AG08396 (cell line): Measurements from ENCODE around the gene CAP1.
"Not testable (repeated sequence)": the region's sequence is repeated elsewhere in the genome, so short reads cannot be mapped to it uniquely, and the experiment has no call there.

ENCODE experiments used
- DNase-seq: peaks from one replicate; pipeline ENCODE4 v3.0.0; 2012; ENCODE audit warnings: low spot score, mixed read lengths

The CAP1 gene

DNA sequence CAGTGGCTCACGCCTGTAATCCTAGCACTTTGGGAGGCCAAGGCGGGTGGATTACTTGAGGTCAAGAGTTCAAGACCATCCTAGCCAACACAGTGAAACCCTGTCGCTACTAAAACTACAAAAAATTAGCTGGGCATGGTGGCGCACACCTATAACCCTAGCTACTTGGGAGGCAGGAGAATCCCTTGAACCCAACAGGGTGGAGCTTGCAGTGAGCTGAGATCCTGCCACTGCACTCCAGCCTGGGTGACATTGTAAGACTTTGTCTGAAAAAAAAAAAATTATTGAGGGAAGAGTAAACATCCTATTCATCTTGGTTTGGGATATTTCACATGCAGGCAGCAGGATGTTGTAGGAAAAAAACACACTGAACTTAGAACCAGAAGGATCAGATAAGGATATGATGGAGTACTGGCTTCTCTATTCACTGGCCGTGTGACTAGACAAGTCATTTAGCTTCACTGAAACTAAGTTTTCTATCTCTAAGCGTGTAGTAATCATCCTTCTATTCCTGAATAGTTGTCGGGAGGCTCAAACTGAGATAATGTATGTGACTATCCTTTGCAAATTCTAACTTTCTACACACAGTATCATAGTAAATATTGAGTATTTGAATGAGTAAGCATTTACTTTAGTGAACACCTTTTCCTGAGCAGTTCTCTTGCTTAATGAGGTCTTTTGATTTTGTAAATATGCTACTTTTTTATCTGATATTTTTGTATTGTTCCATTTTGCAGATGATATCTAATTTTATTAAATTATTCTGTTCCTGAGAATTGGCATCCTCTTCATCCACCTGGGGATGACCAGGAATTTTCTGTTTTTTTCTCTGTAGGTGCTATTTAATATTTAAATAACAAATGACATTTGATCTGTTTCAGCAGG is 18.2 kb downstream of the CAP1 start:
- no peak for DNase-seq

GRCh38 chr1:40059338-40059959 is 18.9 kb downstream of the CAP1 start:
- no peak for DNase-seq

DNA sequence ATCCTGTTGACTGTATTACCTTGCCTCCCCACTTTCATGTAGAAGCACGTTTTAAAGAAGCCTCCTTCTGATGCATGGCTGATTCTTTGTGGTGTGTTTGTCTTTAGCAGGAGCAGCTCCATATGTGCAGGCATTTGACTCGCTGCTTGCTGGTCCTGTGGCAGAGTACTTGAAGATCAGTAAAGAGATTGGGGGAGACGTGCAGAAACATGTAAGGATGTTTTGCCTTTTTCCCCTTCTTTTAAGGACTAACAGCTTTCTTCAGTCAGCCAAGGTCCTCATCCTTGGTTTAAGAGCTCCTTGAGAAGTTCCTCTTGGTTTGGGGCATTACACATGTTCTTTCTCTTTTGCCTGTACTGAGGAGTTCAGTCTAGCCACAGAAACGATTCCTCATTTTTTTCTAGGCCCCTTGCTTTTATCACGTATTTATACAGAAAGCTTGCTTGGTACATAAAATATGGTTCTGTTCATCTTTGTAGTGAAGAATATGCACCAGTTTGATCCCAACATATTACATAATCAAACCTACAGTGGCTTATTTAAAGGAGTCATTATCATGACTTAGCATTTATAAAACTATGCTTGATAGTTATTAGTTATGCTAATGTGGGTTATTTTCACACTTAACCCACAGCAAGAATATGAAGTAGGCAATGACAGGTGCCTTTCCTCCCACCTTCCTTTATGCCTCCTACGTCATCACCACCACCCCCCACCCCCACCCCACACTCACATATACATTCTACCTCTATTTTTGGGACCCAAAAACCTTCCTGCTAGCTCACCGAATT is 19.6 kb downstream of the CAP1 start:
- DNase-seq, result no peak

DNA sequence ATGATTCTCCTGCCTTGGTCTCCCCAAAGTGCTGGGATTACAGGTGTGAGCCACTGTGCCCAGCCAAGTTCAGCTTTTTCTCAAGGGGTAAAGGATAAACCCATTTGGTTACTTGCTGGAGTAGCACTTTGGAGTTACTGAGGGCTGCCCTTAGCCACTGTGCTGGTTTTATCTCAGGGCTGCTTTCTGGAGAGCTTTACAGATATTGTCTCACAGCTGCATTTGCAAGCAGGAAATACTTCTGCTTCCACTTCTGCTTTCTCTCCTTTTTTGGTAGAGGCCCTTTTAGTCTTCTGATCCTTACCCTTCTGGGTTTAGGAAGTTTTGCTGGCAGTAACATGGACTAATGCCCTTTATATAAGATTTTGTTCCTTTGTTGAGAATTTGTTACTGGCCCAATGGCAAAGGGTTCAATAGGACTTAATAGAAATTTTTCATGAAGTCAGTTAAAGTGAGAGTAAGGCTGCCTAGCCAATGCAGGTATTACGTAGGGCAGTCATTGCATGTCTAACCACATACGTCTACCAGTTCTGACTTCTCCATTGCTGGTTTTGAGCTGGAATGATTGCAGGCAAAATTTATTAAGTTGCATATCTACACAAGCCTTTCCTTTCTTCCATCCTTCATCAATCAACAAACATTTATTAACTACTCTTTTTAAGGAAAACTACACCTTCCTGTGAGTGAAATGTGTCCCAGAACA is 24.4 kb downstream of the CAP1 start:
- no peak for DNase-seq

GRCh38 chr1:40067023-40067422 is 26.5 kb downstream of the CAP1 start:
- no peak for DNase-seq

DNA sequence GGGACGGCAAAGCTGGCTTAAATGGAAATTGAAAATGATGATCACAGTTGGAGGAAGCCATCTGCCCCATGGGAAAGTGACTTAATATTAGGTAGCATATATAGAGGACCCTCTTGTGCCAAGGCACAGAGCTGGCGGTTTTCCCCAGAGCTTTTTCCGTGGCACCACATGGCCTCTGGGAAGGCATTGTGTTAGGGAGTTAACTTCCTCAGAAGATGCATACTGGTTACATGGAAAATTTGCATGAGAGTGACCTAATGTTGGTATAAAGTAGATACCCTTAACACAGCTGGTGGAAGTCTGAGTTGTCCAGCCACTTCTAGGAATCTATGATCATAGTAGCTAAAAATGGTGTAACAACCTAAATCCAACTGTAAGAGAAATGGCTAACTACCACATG is 27.3 kb downstream of the CAP1 start:
- no peak for DNase-seq

DNA sequence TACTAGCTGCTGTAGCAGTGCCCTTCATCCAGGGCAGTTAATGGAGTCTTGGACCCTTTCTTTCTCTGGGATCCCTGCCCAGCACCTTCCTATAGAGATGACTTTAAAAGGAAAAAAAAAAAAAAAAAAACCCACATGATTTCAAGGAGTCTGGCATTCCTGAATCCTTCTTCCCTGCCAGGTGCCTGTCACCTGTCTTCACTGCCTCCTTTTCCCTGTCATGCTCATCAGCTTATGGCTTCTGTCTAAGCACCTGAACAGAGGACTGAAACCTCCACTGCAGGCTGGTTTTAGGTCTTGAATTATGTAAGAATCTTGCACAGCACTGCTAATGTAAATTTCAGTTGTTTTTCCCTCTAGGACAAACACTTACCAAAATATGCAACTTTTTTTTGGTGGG is 31.6 kb downstream of the CAP1 start:
- DNase-seq, result no peak

DNA sequence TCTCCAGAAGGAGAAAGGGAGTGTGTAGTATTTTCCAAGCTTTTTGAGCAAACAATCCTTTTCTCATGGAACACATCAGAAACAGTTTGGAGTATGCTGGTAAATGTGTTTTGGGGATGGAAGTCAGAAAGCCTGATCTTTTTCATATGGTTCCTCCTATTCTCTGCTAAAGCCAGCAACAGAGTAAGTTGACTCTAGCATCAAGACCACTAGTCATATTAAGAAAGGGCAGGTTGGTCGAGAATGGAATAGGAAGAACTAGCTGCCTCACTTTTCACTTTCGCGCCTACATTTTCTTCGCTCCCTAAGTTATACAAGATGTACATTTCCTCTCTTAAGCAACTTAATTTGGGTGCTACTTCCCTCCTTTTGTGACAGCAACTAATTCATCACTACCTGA is 32.5 kb downstream of the CAP1 start:
- DNase-seq, result no peak

DNA sequence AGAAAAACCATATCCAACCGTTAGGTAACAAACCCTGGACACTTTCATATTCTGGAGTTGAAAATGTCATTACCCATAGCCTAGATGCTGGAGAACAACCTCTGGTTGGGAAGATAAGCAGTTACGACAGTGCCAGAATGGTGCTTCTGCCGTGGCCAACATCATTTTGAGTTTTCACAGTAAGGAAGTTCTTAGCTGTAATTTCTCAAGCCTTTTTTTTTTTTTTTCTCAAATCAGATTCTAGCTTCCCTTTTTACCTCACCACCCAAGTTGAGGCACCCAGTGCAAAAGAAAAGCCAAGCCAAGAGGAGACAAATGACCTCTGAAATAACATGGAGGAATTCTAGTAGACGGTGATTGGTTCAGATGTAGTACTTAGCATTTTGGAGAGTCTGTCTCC is 34.7 kb downstream of the CAP1 start:
- DNase-seq, result no peak

- peak; percentile 23 for DNase-seq
Measured at GRCh38 chr1:40076895-40077312, 36.4 kb downstream of the CAP1 start.

DNA sequence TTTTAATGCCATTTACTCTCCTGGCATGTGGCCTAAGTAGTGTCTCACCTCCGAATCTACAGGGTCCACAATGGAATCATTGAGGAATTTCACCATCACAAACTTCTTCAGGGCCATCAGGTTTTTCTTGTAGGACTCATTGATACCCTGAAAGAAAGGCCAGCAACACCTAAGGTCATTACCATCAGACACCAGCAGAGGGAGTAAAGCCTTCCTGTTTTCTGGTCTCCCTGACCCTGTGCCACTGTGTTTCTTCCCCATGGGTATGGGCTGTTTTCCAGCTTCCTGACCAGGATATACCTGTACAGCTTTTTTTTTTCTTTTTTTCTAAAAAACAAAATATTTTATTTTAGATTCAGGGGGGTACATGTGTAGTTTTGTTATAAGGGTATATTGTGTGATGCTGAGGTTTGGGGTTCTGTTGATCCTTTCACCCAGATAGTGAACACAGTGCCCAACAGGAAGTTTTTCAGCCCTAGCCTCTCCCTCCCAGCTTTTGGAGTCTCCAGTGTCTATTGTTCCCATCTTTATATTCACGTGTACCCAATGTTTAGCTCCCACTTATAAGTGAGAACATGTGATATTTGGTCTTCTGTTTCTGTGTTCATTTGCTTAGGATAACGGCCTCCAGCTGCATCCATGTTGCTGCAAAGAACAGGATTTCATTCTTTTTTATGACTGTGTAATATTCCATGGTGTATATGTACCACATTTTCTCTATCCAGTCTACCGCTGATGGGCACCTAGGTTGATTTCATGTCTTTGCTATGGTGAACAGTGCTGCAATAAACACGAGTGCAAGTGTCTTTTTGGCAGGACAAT is 38.2 kb downstream of the CAP1 start:
- DNase-seq, result peak; percentile 58

- DNase-seq, result no peak
Measured at GRCh38 chr1:40079774-40080400, 39.4 kb downstream of the CAP1 start.

DNA sequence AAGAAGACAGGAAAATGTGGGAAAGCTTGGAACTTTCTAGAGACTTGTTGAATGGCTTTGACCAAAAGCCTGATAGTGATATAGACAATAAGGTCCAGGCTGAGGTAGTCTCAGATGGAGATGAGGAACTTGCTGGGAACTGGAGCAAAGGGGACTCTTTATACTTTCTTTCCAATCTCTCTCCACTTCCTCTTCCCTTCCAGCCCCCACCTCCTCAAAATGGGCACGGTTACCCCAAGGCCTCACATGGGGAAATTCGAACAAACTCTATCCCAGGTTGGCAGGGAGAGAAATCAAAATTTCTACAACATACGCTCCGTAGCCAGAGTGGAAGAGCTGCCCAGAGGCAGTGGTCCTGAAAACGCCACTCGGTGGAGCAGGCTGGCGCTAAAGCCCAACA is 41.3 kb downstream of the CAP1 start:
- DNase-seq, result no peak

DNA sequence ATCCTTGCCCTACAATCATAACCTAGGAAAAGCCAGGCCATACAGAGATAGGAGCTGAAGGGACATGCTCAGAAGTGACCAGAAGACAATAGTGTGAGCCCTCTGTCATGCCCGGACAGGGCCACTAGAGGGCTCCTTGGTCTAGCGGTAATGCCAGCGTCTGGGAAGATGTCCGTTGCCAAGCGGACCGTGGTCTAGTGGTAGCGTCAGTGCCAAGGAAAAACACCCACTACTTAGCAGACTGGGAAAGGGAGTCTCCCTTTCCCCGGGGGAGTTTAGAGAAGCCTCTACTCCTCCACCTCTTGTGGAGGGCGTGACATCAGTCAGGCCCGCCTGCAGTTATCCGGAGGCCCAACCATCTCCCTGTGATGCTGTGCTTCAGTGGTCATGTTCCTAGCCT is 44.2 kb downstream of the CAP1 start:
- not testable (repeated sequence) for DNase-seq

DNA sequence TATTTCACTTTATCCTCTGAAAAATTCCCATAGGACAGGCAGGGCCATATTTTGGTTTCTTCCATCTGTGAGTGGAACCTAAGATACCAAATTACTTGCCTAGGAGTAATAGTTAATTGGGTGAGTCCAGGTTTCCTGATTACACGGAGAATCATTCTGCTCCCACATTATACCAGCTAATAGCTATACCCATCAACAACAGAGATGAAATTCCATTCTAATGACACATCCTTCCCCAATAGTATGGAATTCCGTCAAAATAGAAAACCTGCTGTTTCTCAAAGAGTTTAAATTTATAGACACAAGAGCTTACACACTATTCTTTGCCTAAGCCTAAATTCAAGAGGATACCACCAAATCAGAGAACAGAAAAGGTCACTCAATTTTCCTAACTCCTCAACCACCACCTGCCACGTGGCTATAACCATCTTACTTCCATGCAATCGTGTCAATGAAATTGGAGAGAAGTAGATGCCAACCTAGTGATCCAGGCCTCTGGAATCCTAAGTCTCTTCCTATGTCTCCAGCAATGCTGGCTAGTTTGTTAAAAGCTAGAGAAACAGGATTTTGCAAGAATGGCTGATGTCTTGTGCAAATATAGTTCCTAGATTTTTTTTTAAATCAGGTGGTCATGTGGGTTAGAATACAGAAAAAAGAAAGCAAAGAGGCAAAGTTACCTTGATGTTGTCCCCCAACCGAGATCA is 50.3 kb downstream of the CAP1 start:
- no peak for DNase-seq

- DNase-seq, result no peak
Measured at GRCh38 chr1:40092241-40092640, 51.7 kb downstream of the CAP1 start.

- no peak for DNase-seq
Measured at GRCh38 chr1:40092706-40093639, 52.4 kb downstream of the CAP1 start.

GRCh38 chr1:40094466-40095110 is 54.1 kb downstream of the CAP1 start:
- no peak for DNase-seq

DNA sequence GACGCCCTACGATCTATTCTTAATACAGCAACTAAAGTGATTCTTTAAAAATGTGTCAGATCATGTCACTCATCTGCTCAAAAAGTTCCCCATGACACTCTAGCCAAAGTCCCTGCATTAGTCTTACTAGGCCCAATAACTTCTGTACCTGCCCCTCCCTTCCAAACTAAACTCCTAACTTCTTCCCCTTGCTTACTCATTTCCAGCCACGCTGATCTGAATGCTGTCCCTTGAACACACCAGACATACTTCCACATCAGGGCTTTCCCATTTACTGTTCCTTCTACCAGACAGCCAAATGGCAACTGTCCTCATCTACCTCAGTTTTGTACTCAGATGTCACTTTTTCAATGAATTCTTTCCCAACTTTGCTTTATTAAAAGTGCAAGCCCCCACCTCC is 55.3 kb downstream of the CAP1 start:
- no peak for DNase-seq
